HEK293 (cell line): ENCODE measurements around the gene VAT1L.

Experiments
- CTCF ChIA-PET: fragments of 350-600 bp; formaldehyde crosslinking; extraction: SDS; loops from one replicate; lab custom pipeline; 2021; ENCODE audit warnings: antibody characterized with exemption; lab: Yijun Ruan, JAX
- POLR2A ChIA-PET: fragments of 300-600 bp; formaldehyde crosslinking; extraction: SDS; loops from one replicate; lab custom pipeline; 2020; ENCODE audit warnings: antibody characterized with exemption, inconsistent platforms; lab: Yijun Ruan, JAX
- H3K27ac ChIP-seq: fragments of 200-500 bp; sonication (Bioruptor generic); 2 replicates; pipeline ENCODE4 v1.5.1; 2014; ENCODE audit warnings: low read depth, low read length, control low read depth, inconsistent platforms; ENCODE audit errors: extremely low read depth
- H3K36me3 ChIP-seq, 2 experiments: fragments of 200-500 bp in 1 of 2; sonication (Bioruptor generic) in 1 of 2; 1 replicate in 1 of 2; 2 replicates in 1 of 2; pipeline ENCODE4 v1.5.1; 2014 to 2017; ENCODE audit warnings: inconsistent platforms in 2 of 2, low read length in 2 of 2; ENCODE audit not compliant: control insufficient read depth in 2 of 2, insufficient read depth in 1 of 2
- H3K4me1 ChIP-seq: fragments of 200-500 bp; sonication (Bioruptor generic); 2 replicates; pipeline ENCODE4 v1.5.1; 2014; ENCODE audit warnings: mild to moderate bottlenecking, low read length, inconsistent platforms; ENCODE audit not compliant: control insufficient read depth, insufficient read depth
- H3K4me3 ChIP-seq: 2 replicates; pipeline ENCODE4 v1.5.1; 2011; ENCODE audit warnings: low read depth, mild to moderate bottlenecking, control low read depth, low read length, moderate library complexity
- H3K9me3 ChIP-seq: fragments of 200-500 bp; sonication (Bioruptor generic); 2 replicates; pipeline ENCODE4 v1.5.1; 2014; ENCODE audit warnings: low read depth, low read length, inconsistent platforms; ENCODE audit not compliant: control insufficient read depth, insufficient read depth
- BCL11B ChIP-seq: fragments of 450-650 bp; formaldehyde crosslinking; IDR thresholded peaks from 2 replicates; pipeline ENCODE4 v1.5.1; 2016; ENCODE audit warnings: low read depth, missing biosample characterization, missing genetic modification characterization
- ELK4 ChIP-seq: IDR thresholded peaks from 2 replicates; pipeline ENCODE4 v1.6.1; 2011; ENCODE audit warnings: mild to moderate bottlenecking, low read depth, low read length, borderline replicate concordance
- GLI2 ChIP-seq: fragments of 450-650 bp; formaldehyde crosslinking; IDR thresholded peaks from 2 replicates; pipeline ENCODE4; 2017; ENCODE audit warnings: missing biosample characterization, missing genetic modification characterization, low read depth, borderline replicate concordance
- GLI4 ChIP-seq: fragments of 450-650 bp; formaldehyde crosslinking; IDR thresholded peaks from 2 replicates; pipeline ENCODE4 v1.5.1; 2016; ENCODE audit warnings: missing biosample characterization, missing genetic modification characterization
- GLIS2 ChIP-seq: fragments of 450-650 bp; formaldehyde crosslinking; IDR thresholded peaks from 2 replicates; pipeline ENCODE4 v1.5.1; 2016; ENCODE audit warnings: missing biosample characterization, missing genetic modification characterization
- INSM2 ChIP-seq: fragments of 450-650 bp; formaldehyde crosslinking; IDR thresholded peaks from 2 replicates; pipeline ENCODE4 v1.5.1; 2016; ENCODE audit warnings: missing biosample characterization, missing genetic modification characterization
- OSR2 ChIP-seq: fragments of 450-650 bp; formaldehyde crosslinking; IDR thresholded peaks from 2 replicates; pipeline ENCODE4 v1.5.1; 2016; ENCODE audit warnings: missing biosample characterization, missing genetic modification characterization
- ZBTB44 ChIP-seq: fragments of 450-650 bp; IDR thresholded peaks from 2 replicates; pipeline ENCODE4 v1.5.1; 2018; ENCODE audit warnings: missing biosample characterization, mild to moderate bottlenecking, missing genetic modification characterization
- ZFP3 ChIP-seq: fragments of 450-650 bp; formaldehyde crosslinking; IDR thresholded peaks from 2 replicates; pipeline ENCODE4 v1.5.1; 2016; ENCODE audit warnings: low read depth, missing biosample characterization, missing genetic modification characterization
- ZNF121 ChIP-seq: fragments of 450-650 bp; formaldehyde crosslinking; IDR thresholded peaks from 2 replicates; pipeline ENCODE4 v1.5.1; 2016; ENCODE audit warnings: missing biosample characterization, missing genetic modification characterization
- ZNF155 ChIP-seq: fragments of 450-650 bp; formaldehyde crosslinking; IDR thresholded peaks from 2 replicates; pipeline ENCODE4 v1.5.1; 2016; ENCODE audit warnings: missing biosample characterization, missing genetic modification characterization
- ZNF184 ChIP-seq: fragments of 450-650 bp; IDR thresholded peaks from 2 replicates; pipeline ENCODE4 v1.5.1; 2018; ENCODE audit warnings: missing biosample characterization, mild to moderate bottlenecking, missing genetic modification characterization
- ZNF211 ChIP-seq: fragments of 450-650 bp; formaldehyde crosslinking; IDR thresholded peaks from 2 replicates; pipeline ENCODE4 v1.5.1; 2016; ENCODE audit warnings: low read depth, missing biosample characterization, missing genetic modification characterization
- ZNF292 ChIP-seq: fragments of 450-650 bp; formaldehyde crosslinking; IDR thresholded peaks from 2 replicates; pipeline ENCODE4 v1.5.1; 2016; ENCODE audit warnings: low read depth, missing biosample characterization, missing genetic modification characterization, borderline replicate concordance
- ZNF341 ChIP-seq: fragments of 450-650 bp; formaldehyde crosslinking; IDR thresholded peaks from 2 replicates; pipeline ENCODE4; 2016; ENCODE audit warnings: low read depth, missing biosample characterization, missing genetic modification characterization
- ZNF426 ChIP-seq: fragments of 450-650 bp; formaldehyde crosslinking; IDR thresholded peaks from 2 replicates; pipeline ENCODE4 v1.5.1; 2017; ENCODE audit warnings: missing biosample characterization, missing genetic modification characterization, mild to moderate bottlenecking, inconsistent platforms, moderate library complexity
- ZNF488 ChIP-seq: fragments of 450-650 bp; formaldehyde crosslinking; IDR thresholded peaks from 2 replicates; pipeline ENCODE4 v1.5.1; 2016; ENCODE audit warnings: missing biosample characterization, missing genetic modification characterization
- ZNF513 ChIP-seq: fragments of 450-650 bp; IDR thresholded peaks from 2 replicates; pipeline ENCODE4 v1.5.1; 2018; ENCODE audit warnings: missing biosample characterization, missing genetic modification characterization
- ZNF529 ChIP-seq: fragments of 450-650 bp; formaldehyde crosslinking; IDR thresholded peaks from 2 replicates; pipeline ENCODE4 v1.5.1; 2017; ENCODE audit warnings: missing genetic modification characterization, missing biosample characterization; ENCODE audit not compliant: insufficient replicate concordance
- ZNF610 ChIP-seq: fragments of 450-650 bp; formaldehyde crosslinking; IDR thresholded peaks from 2 replicates; pipeline ENCODE4 v1.5.1; 2016; ENCODE audit warnings: missing biosample characterization, missing genetic modification characterization, borderline replicate concordance
- ZNF645 ChIP-seq: fragments of 450-650 bp; formaldehyde crosslinking; IDR thresholded peaks from 2 replicates; pipeline ENCODE4; 2016; ENCODE audit warnings: missing biosample characterization, missing genetic modification characterization
- ZNF654 ChIP-seq: fragments of 450-650 bp; formaldehyde crosslinking; IDR thresholded peaks from 2 replicates; pipeline ENCODE4 v1.5.1; 2016; ENCODE audit warnings: low read depth, missing biosample characterization, missing genetic modification characterization
- ZNF701 ChIP-seq: fragments of 450-650 bp; formaldehyde crosslinking; IDR thresholded peaks from 2 replicates; pipeline ENCODE4 v1.5.1; 2016; ENCODE audit warnings: missing biosample characterization, missing genetic modification characterization
- ZSCAN18 ChIP-seq: fragments of 450-650 bp; formaldehyde crosslinking; IDR thresholded peaks from 2 replicates; pipeline ENCODE4 v1.5.1; 2016; ENCODE audit warnings: missing biosample characterization, missing genetic modification characterization
- ZSCAN30 ChIP-seq: fragments of 450-650 bp; IDR thresholded peaks from 2 replicates; pipeline ENCODE4 v1.5.1; 2018; ENCODE audit warnings: missing biosample characterization, mild to moderate bottlenecking, missing genetic modification characterization, moderate library complexity
- ZXDB ChIP-seq: fragments of 450-650 bp; formaldehyde crosslinking; IDR thresholded peaks from 2 replicates; pipeline ENCODE4 v1.5.1; 2016; ENCODE audit warnings: missing biosample characterization, missing genetic modification characterization

VAT1L gene

GRCh38 chr16:77823067-77823466, 34.7 kb downstream of the VAT1L start:
- Histone ChIP-seq H3K9me3 (no peaks in the 10 kb centered on the region), H3K4me3 (no peak overlapping the region), H3K27ac (no peak overlapping the region), H3K36me3 (no peaks in the 10 kb centered on the region), H3K4me1 (no peaks in the 10 kb centered on the region)
- ChIA-PET CTCF (no interaction called here), POLR2A (no interaction called here)
- TF ChIP-seq GLI2 (tag by site-specific recombination) (no peak), ZNF426 (no peak), BCL11B (tag by site-specific recombination) (no peak), ELK4 (no peak), ZNF488 (tag by site-specific recombination) (no peak), ZNF701 (no peak), ZBTB44 (tag by site-specific recombination) (no peak), ZNF654 (tag by site-specific recombination) (no peak), ZXDB (tag by site-specific recombination) (no peak), INSM2 (no peak), ZSCAN18 (tag by site-specific recombination) (no peak), ZNF610 (tag by site-specific recombination) (no peak), GLI4 (tag by site-specific recombination) (no peak), ZNF513 (tag by site-specific recombination) (no peak), ZNF529 (tag by site-specific recombination) (no peak), ZNF292 (tag by site-specific recombination) (no peak), ZNF155 (tag by site-specific recombination) (no peak), ZNF341 (no peak)

GRCh38 chr16:77825196-77825595, 36.8 kb downstream of the VAT1L start:
- ChIA-PET CTCF (no interaction called here), POLR2A (no interaction called here)
- no peak overlapping the region for H3K4me3 ChIP-seq
- H3K9me3 ChIP-seq = no peaks in the 10 kb centered on the region
- no peak overlapping the region for H3K27ac ChIP-seq
- H3K4me1 ChIP-seq = no peaks in the 10 kb centered on the region
- H3K36me3 ChIP-seq = no peaks in the 10 kb centered on the region
- no peak for TF ChIP-seq ZNF645 (tag by site-specific recombination)
- TF ChIP-seq ZFP3 (tag by site-specific recombination) = no peak
- TF ChIP-seq OSR2 = no peak
- TF ChIP-seq ZNF184 = no peak
- no peak for TF ChIP-seq INSM2
- no peak for TF ChIP-seq ZSCAN30 (tag by site-specific recombination)
- TF ChIP-seq GLIS2 (tag by site-specific recombination) = no peak
- TF ChIP-seq ZNF121 (tag by site-specific recombination) = no peak
- no peak for TF ChIP-seq ZNF211 (tag by site-specific recombination)
